Measurements from ENCODE around the gene CTSV.
"Not testable (repeated sequence)": the region's sequence is repeated elsewhere in the genome, so short reads cannot be mapped to it uniquely, and the experiment has no call there.

DNA sequence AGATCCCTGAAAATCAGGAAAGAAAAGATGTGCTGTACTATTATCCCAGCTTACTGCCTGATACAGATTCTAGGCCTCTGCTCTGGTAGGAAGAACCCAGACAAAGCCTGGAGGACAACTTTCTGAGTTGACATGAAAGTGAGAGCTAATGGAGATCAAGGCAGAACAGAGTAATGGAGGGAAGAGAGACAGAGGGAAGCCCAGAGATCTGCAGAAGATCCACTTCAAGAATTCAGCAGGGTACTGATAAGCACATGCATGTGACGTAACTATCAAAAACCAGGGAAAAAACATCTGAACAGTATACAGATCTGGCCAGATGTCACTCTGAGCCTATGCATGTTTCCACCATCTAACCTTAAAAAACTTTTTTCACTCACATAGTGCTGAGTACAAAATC lies 37.6 kb downstream of the CTSV start:
- not testable (repeated sequence) for TF ChIP-seq EZH2 (IDR thresholded peaks at IDR 0.05; ENCODE audit: low read length)
- TF ChIP-seq, protein P1, sequence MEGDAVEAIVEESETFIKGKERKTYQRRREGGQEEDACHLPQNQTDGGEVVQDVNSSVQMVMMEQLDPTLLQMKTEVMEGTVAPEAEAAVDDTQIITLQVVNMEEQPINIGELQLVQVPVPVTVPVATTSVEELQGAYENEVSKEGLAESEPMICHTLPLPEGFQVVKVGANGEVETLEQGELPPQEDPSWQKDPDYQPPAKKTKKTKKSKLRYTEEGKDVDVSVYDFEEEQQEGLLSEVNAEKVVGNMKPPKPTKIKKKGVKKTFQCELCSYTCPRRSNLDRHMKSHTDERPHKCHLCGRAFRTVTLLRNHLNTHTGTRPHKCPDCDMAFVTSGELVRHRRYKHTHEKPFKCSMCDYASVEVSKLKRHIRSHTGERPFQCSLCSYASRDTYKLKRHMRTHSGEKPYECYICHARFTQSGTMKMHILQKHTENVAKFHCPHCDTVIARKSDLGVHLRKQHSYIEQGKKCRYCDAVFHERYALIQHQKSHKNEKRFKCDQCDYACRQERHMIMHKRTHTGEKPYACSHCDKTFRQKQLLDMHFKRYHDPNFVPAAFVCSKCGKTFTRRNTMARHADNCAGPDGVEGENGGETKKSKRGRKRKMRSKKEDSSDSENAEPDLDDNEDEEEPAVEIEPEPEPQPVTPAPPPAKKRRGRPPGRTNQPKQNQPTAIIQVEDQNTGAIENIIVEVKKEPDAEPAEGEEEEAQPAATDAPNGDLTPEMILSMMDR (optimal IDR thresholded peaks at IDR 0.05 in 1 of 3, IDR thresholded peaks at IDR 0.05 in 1 of 3, conservative IDR thresholded peaks at IDR 0.05 in 1 of 3; ENCODE audit: extremely low read depth in 1 of 3, insufficient read depth in 2 of 3, low read length in 3 of 3), result not testable (repeated sequence)
